ENCODE data around the gene COL27A1.

- TF ChIP-seq, protein P1, sequence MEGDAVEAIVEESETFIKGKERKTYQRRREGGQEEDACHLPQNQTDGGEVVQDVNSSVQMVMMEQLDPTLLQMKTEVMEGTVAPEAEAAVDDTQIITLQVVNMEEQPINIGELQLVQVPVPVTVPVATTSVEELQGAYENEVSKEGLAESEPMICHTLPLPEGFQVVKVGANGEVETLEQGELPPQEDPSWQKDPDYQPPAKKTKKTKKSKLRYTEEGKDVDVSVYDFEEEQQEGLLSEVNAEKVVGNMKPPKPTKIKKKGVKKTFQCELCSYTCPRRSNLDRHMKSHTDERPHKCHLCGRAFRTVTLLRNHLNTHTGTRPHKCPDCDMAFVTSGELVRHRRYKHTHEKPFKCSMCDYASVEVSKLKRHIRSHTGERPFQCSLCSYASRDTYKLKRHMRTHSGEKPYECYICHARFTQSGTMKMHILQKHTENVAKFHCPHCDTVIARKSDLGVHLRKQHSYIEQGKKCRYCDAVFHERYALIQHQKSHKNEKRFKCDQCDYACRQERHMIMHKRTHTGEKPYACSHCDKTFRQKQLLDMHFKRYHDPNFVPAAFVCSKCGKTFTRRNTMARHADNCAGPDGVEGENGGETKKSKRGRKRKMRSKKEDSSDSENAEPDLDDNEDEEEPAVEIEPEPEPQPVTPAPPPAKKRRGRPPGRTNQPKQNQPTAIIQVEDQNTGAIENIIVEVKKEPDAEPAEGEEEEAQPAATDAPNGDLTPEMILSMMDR (IDR thresholded peaks at IDR 0.05), result no peak
- TF ChIP-seq NRF1 (IDR thresholded peaks at IDR 0.05; ENCODE audit: low read depth, low read length) (no peak), USF2 (IDR thresholded peaks at IDR 0.05; ENCODE audit: borderline replicate concordance, low read depth, low read length) (no peak), EP300 (IDR thresholded peaks at IDR 0.05; ENCODE audit: borderline replicate concordance in 1 of 2, low read depth in 1 of 2, low read length in 1 of 2) (no peak), TCF12 (IDR thresholded peaks at IDR 0.05) (no peak), TAF1 (IDR thresholded peaks at IDR 0.05; ENCODE audit: borderline replicate concordance, low read depth, low read length) (no peak), POLR2AphosphoS5 (IDR thresholded peaks at IDR 0.05; ENCODE audit: low read depth, low read length) (no peak), FOXM1 (IDR thresholded peaks at IDR 0.05; ENCODE audit: low read depth) (no peak), RAD21 (IDR thresholded peaks at IDR 0.05; ENCODE audit: low read length) (no peak), FOXJ3 (CRISPR knock-in tag; IDR thresholded peaks at IDR 0.05) (no peak), RXRA (IDR thresholded peaks at IDR 0.05; ENCODE audit: borderline replicate concordance, low read depth) (no peak)
Observed at GRCh38 chr9:114214181-114214580, 58.8 kb downstream of the COL27A1 start.
